Esophagus squamous epithelium (tissue), 5 donors: Measurements from ENCODE around the gene ADAM10. TPM values are rescaled to one million over a fixed set of nuclear protein-coding genes. Genes with fewer than 3 reads are reported as not detected.

Experiments used
- DNase-seq: peaks from one replicate; lab custom pipeline; 2025; lab: John Stamatoyannopoulos, UW
- H3K27ac ChIP-seq, 4 donors: fragments of 200-600 bp; sonication (generic); one replicate each; pipeline ENCODE4 v1.5.1; 2016 to 2019; ENCODE audit warnings: mild to moderate bottlenecking in 1 of 4
- H3K27me3 ChIP-seq, 4 donors: fragments of 200-600 bp; sonication (generic); 1 replicate in 3 of 4; 2 replicates in 1 of 4; pipeline versions ENCODE4 v1.5.1 to v1.6.0; 2017 to 2021; ENCODE audit warnings: antibody characterized with exemption in 1 of 4
- H3K36me3 ChIP-seq, 3 donors: fragments of 200-600 bp; sonication (generic); one replicate each; pipeline ENCODE4 v1.5.1; 2016 to 2019
- H3K4me1 ChIP-seq, 3 donors: fragments of 200-600 bp; sonication (generic); one replicate each; pipeline ENCODE4 v1.5.1; 2017 to 2019
- H3K4me3 ChIP-seq, 4 donors: fragments of 200-600 bp; sonication (generic); 1 replicate in 3 of 4; 2 replicates in 1 of 4; pipeline ENCODE4 v1.5.1; 2016 to 2019; ENCODE audit warnings: mild to moderate bottlenecking in 2 of 4, moderate library complexity in 1 of 4
- H3K9me3 ChIP-seq, 3 donors: fragments of 200-600 bp; sonication (generic); one replicate each; pipeline ENCODE4 v1.5.1; 2016 to 2019
- CTCF ChIP-seq, 6 experiments: fragments of 450-650 bp in 4 of 6; fragments of 200-600 bp in 2 of 6; sonication (generic) in 2 of 6; IDR thresholded peaks; one replicate each; pipeline ENCODE4 v1.5.1; 2016 to 2019; ENCODE audit warnings: antibody characterized with exemption in 6 of 6, mild to moderate bottlenecking in 4 of 6, moderate library complexity in 4 of 6
- POLR2A ChIP-seq, 4 donors: fragments of 450-650 bp; IDR thresholded peaks; one replicate each; pipeline ENCODE4 v1.6.1; 2017; ENCODE audit warnings: antibody characterized with exemption in 4 of 4, mild to moderate bottlenecking in 4 of 4, moderate library complexity in 3 of 4
- WGBS, 2 donors: methylation state at CpG; one replicate each; pipeline ENCODE4 v1.1.5; 2018; 5-methylcytosine and 5-hydroxymethylcytosine counted together
- intact Hi-C: fragments of 100-400 bp; cut with DNase I; formaldehyde crosslinking; loops from one replicate; pipeline ENCODE4 v1.15.0; 2022
- total RNA-seq, 4 donors: library from RNA; depleted of rRNA; stranded (reverse); fragments of >200 nt; gene quantifications; one replicate each; pipeline ENCODE4 v1.1.0, GENCODE V29; 2016
- donor health status: DM: yes; HTN: yes; CAD: no.

The ADAM10 gene
- total RNA-seq, 4 donors from 2014 or later: 34.3 to 61.3 (median 52.8) TPM

GRCh38 chr15:58564981-58565380 is 184.5 kb downstream of the ADAM10 start:
- intact Hi-C loops: no loop called here
- no peaks in the 10 kb centered on the region for H3K4me1 ChIP-seq
- H3K36me3 ChIP-seq: no peaks in the 10 kb centered on the region
- DNase-seq: no peak
- H3K4me3 ChIP-seq: no peak overlapping the region
- no peaks in the 10 kb centered on the region for H3K9me3 ChIP-seq
- TF ChIP-seq POLR2A (IDR thresholded peaks at IDR 0.05): no peak
- TF ChIP-seq CTCF (IDR thresholded peaks at IDR 0.05): no peak
- WGBS, 2 donors: 88% methylated on average over 5 of the region's 6 CpGs
- no peaks in the 10 kb centered on the region for H3K27me3 ChIP-seq
- H3K27ac ChIP-seq: no peak overlapping the region

- H3K27me3 ChIP-seq: no peaks in the 10 kb centered on the region
- no peaks in the 10 kb centered on the region for H3K9me3 ChIP-seq
- no peak overlapping the region for H3K4me3 ChIP-seq
- no peak for DNase-seq
- H3K36me3 ChIP-seq: no peaks in the 10 kb centered on the region
- WGBS, 2 donors: 75 to 100% methylated on average over 2 to 3 of the region's 3 CpGs
- H3K27ac ChIP-seq: no peak overlapping the region
- intact Hi-C loops: no loop called here
- TF ChIP-seq CTCF (IDR thresholded peaks at IDR 0.05) (no peak), POLR2A (IDR thresholded peaks at IDR 0.05) (no peak)
- no peaks in the 10 kb centered on the region for H3K4me1 ChIP-seq
These were observed 187.4 kb downstream of the ADAM10 start for GRCh38 chr15:58562135-58562534.

- no peak overlapping the region for H3K4me3 ChIP-seq
- H3K9me3 ChIP-seq: no peaks in the 10 kb centered on the region
- no peaks in the 10 kb centered on the region for H3K4me1 ChIP-seq
- intact Hi-C loops: no loop called here
- DNase-seq: no peak
- TF ChIP-seq CTCF (IDR thresholded peaks at IDR 0.05) (no peak), POLR2A (IDR thresholded peaks at IDR 0.05) (no peak)
- H3K36me3 ChIP-seq: no peaks in the 10 kb centered on the region
- no peak overlapping the region for H3K27ac ChIP-seq
- WGBS, 2 donors: 0% methylated on average over 1 of the region's 1 CpG
- no peaks in the 10 kb centered on the region for H3K27me3 ChIP-seq
These were observed 188.2 kb downstream of the ADAM10 start for GRCh38 chr15:58561321-58561720.

GRCh38 chr15:58559904-58560588 is 189.5 kb downstream of the ADAM10 start:
- 74 to 77% methylated on average over 6 of the region's 6 CpGs for WGBS, 2 donors
- Histone ChIP-seq H3K4me1 (no peaks in the 10 kb centered on the region), H3K4me3 (no peak overlapping the region), H3K36me3 (no peaks in the 10 kb centered on the region), H3K27me3 (no peaks in the 10 kb centered on the region), H3K9me3 (no peaks in the 10 kb centered on the region), H3K27ac (no peak overlapping the region)
- no peak for TF ChIP-seq CTCF (IDR thresholded peaks at IDR 0.05)
- TF ChIP-seq POLR2A (IDR thresholded peaks at IDR 0.05): no peak
- no peak for DNase-seq
- intact Hi-C loops: no loop called here

- 71 to 92% methylated on average over 1 of the region's 1 CpG for WGBS, 2 donors
- no peaks in the 10 kb centered on the region for H3K9me3 ChIP-seq
- no peak overlapping the region for H3K4me3 ChIP-seq
- TF ChIP-seq CTCF (IDR thresholded peaks at IDR 0.05) (no peak), POLR2A (IDR thresholded peaks at IDR 0.05) (no peak)
- no peaks in the 10 kb centered on the region for H3K27me3 ChIP-seq
- intact Hi-C loops: no loop called here
- no peak for DNase-seq
- no peaks in the 10 kb centered on the region for H3K4me1 ChIP-seq
- no peak overlapping the region for H3K27ac ChIP-seq
- H3K36me3 ChIP-seq: no peaks in the 10 kb centered on the region
These were observed 190.7 kb downstream of the ADAM10 start for GRCh38 chr15:58558777-58559176.
